Purkinje cell (primary cell): ENCODE measurements around the gene PLXNA1. TPM values are rescaled to one million over a fixed set of nuclear protein-coding genes. Genes with fewer than 3 reads are reported as not detected.

Source experiments
- polyA plus RNA-seq: library from polyadenylated mRNA; unstranded; fragments of >200 nt; fragmentation: Nextera tagmentation; gene quantifications from 2 replicates; pipeline ENCODE4 v1.2.1, GENCODE V29; 2014

Gene PLXNA1
- 0.31 and 0.58 TPM in 2 replicates for polyA plus RNA-seq

DNA sequence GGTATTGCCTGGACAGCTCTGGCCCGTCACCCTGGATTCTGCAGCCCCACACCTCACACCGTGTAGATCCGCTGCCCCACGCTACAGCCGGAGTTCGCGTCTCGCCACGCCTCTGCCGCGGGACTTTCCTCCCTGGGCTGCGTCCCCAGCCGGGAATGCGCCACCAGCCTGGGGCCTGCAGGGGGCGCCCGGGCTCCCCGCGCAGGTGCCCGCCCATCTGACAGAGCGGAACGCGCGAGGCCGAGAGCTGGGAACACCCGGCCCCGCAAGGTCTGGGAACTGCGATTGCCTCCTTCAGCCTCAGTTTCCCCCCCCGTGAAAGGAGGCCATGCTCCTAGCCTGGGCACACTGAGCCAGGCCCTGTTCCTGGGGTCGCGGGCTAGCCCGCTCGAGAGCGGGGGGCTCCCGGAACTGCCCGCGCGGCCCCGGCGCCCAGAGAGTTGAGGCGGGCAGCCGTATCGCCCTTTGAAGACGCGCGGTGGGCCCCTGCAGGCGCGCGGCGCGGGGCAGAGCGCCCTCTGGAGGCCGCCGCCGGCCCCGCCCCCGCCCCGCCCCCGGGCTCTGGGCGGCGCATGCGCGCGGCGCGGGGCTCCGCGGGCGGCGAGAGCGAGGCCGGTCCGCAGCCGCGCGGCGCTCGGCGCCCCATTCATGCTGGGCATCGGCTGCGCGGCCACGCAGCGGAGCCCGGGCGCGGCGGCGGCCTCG lies at the start of gene PLXNA1:
Gene PLXNA1, plus strand, starts transcription at position 645 of the 705 bp plus-strand sequence. CDS start 5,479 bp downstream, outside the sequence.

Other genes starting within 250 kb of the PLXNA1 start
- gene PRR23E, start 210.0 kb downstream of the PLXNA1 start, polyA plus RNA-seq = not detected in 2 replicates